Measurements from ENCODE around the gene KCNQ4.

- TF ChIP-seq CTCF (IDR thresholded peaks at IDR 0.05; ENCODE audit: low read depth, low read length) = no peak
- no peak for TF ChIP-seq EZH2phosphoT487 (IDR thresholded peaks at IDR 0.05; ENCODE audit: low read depth)
Measured at GRCh38 chr1:40787737-40788560, 4.4 kb downstream of the KCNQ4 start.
